ENCODE measurements around the gene BEST1.

The BEST1 gene

GRCh38 chr11:61908730-61909316, 41.3 kb upstream of the BEST1 start:
- Histone ChIP-seq H3K36me3 (ENCODE audit: control insufficient read depth, insufficient read depth, low read length) (no peaks in the 10 kb centered on the region), H3K27me3 (ENCODE audit: control insufficient read depth, insufficient read depth, low read length) (no peaks in the 10 kb centered on the region), H3K9ac (ENCODE audit: low read depth, low read length) (no peak overlapping the region), H3K27ac (ENCODE audit: low read depth, low read length) (no peak overlapping the region), H3K9me3 (ENCODE audit: control insufficient read depth, insufficient read depth, low read length) (no peaks in the 10 kb centered on the region), H3K4me1 (ENCODE audit: control insufficient read depth, insufficient read depth, low read length) (peaks cover 11% of the 10 kb centered on the region), H3K4me3 (ENCODE audit: low read depth, low read length) (no peak overlapping the region)

- H3K4me3 ChIP-seq (ENCODE audit: low read depth, low read length), result no peak overlapping the region
- no peak overlapping the region for H3K9ac ChIP-seq (ENCODE audit: low read depth, low read length)
- no peaks in the 10 kb centered on the region for H3K27me3 ChIP-seq (ENCODE audit: control insufficient read depth, insufficient read depth, low read length)
- H3K9me3 ChIP-seq (ENCODE audit: control insufficient read depth, insufficient read depth, low read length), result no peaks in the 10 kb centered on the region
- no peak overlapping the region for H3K27ac ChIP-seq (ENCODE audit: low read depth, low read length)
- no peaks in the 10 kb centered on the region for H3K36me3 ChIP-seq (ENCODE audit: control insufficient read depth, insufficient read depth, low read length)
- H3K4me1 ChIP-seq (ENCODE audit: control insufficient read depth, insufficient read depth, low read length), result peaks cover 11% of the 10 kb centered on the region
Measured at GRCh38 chr11:61910187-61911127, 39.7 kb upstream of the BEST1 start.

GRCh38 chr11:61911128-61911700, 38.9 kb upstream of the BEST1 start:
- no peak overlapping the region for H3K4me3 ChIP-seq (ENCODE audit: low read depth, low read length)
- H3K4me1 ChIP-seq (ENCODE audit: control insufficient read depth, insufficient read depth, low read length), result peaks cover 11% of the 10 kb centered on the region
- no peaks in the 10 kb centered on the region for H3K9me3 ChIP-seq (ENCODE audit: control insufficient read depth, insufficient read depth, low read length)
- H3K27ac ChIP-seq (ENCODE audit: low read depth, low read length), result no peak overlapping the region
- H3K36me3 ChIP-seq (ENCODE audit: control insufficient read depth, insufficient read depth, low read length), result no peaks in the 10 kb centered on the region
- H3K27me3 ChIP-seq (ENCODE audit: control insufficient read depth, insufficient read depth, low read length), result peaks cover under 1% of the 10 kb centered on the region; the same call in 1 of the 2 replicates
- H3K9ac ChIP-seq (ENCODE audit: low read depth, low read length), result no peak overlapping the region

- peaks cover 11% of the 10 kb centered on the region for H3K4me1 ChIP-seq (ENCODE audit: control insufficient read depth, insufficient read depth, low read length)
Measured at GRCh38 chr11:61911701-61912529, 38.2 kb upstream of the BEST1 start.

GRCh38 chr11:61912530-61912898, 37.6 kb upstream of the BEST1 start:
- Histone ChIP-seq H3K9ac (ENCODE audit: low read depth, low read length) (no peak overlapping the region), H3K4me3 (ENCODE audit: low read depth, low read length) (no peak overlapping the region), H3K4me1 (ENCODE audit: control insufficient read depth, insufficient read depth, low read length) (peaks cover 11% of the 10 kb centered on the region), H3K9me3 (ENCODE audit: control insufficient read depth, insufficient read depth, low read length) (no peaks in the 10 kb centered on the region), H3K27ac (ENCODE audit: low read depth, low read length) (no peak overlapping the region), H3K36me3 (ENCODE audit: control insufficient read depth, insufficient read depth, low read length) (no peaks in the 10 kb centered on the region), H3K27me3 (ENCODE audit: control insufficient read depth, insufficient read depth, low read length) (peaks cover 11% of the 10 kb centered on the region)

More at GRCh38 chr11:61911701-61912529, 38.2 kb upstream of the BEST1 start:
- Histone ChIP-seq H3K4me3 (ENCODE audit: low read depth, low read length) (no peak overlapping the region), H3K9ac (ENCODE audit: low read depth, low read length) (no peak overlapping the region), H3K9me3 (ENCODE audit: control insufficient read depth, insufficient read depth, low read length) (no peaks in the 10 kb centered on the region), H3K27ac (ENCODE audit: low read depth, low read length) (no peak overlapping the region), H3K36me3 (ENCODE audit: control insufficient read depth, insufficient read depth, low read length) (no peaks in the 10 kb centered on the region), H3K27me3 (ENCODE audit: control insufficient read depth, insufficient read depth, low read length) (peaks cover 7% of the 10 kb centered on the region)

- no peak overlapping the region for H3K27ac ChIP-seq (ENCODE audit: low read depth, low read length)
- no peak overlapping the region for H3K9ac ChIP-seq (ENCODE audit: low read depth, low read length)
- H3K36me3 ChIP-seq (ENCODE audit: control insufficient read depth, insufficient read depth, low read length), result no peaks in the 10 kb centered on the region
- no peak overlapping the region for H3K4me3 ChIP-seq (ENCODE audit: low read depth, low read length)
- H3K27me3 ChIP-seq (ENCODE audit: control insufficient read depth, insufficient read depth, low read length), result peaks cover 17% of the 10 kb centered on the region
- peaks cover 11% of the 10 kb centered on the region for H3K4me1 ChIP-seq (ENCODE audit: control insufficient read depth, insufficient read depth, low read length)
- H3K9me3 ChIP-seq (ENCODE audit: control insufficient read depth, insufficient read depth, low read length), result no peaks in the 10 kb centered on the region
Measured at GRCh38 chr11:61912991-61913698, 37.0 kb upstream of the BEST1 start.

- peaks cover 5% of the 10 kb centered on the region for H3K4me1 ChIP-seq (ENCODE audit: control insufficient read depth, insufficient read depth, low read length)
- no peak overlapping the region for H3K27ac ChIP-seq (ENCODE audit: low read depth, low read length)
Measured at GRCh38 chr11:61913699-61914395, 36.3 kb upstream of the BEST1 start.

GRCh38 chr11:61914471-61915171, 35.5 kb upstream of the BEST1 start:
- Histone ChIP-seq H3K9me3 (ENCODE audit: control insufficient read depth, insufficient read depth, low read length) (no peaks in the 10 kb centered on the region), H3K4me1 (ENCODE audit: control insufficient read depth, insufficient read depth, low read length) (no peaks in the 10 kb centered on the region; the same call in 1 of the 2 replicates), H3K4me3 (ENCODE audit: low read depth, low read length) (no peak overlapping the region), H3K9ac (ENCODE audit: low read depth, low read length) (no peak overlapping the region), H3K27ac (ENCODE audit: low read depth, low read length) (no peak overlapping the region), H3K36me3 (ENCODE audit: control insufficient read depth, insufficient read depth, low read length) (no peaks in the 10 kb centered on the region), H3K27me3 (ENCODE audit: control insufficient read depth, insufficient read depth, low read length) (peaks cover 23% of the 10 kb centered on the region)

More at GRCh38 chr11:61913699-61914395, 36.3 kb upstream of the BEST1 start:
- Histone ChIP-seq H3K9me3 (ENCODE audit: control insufficient read depth, insufficient read depth, low read length) (no peaks in the 10 kb centered on the region), H3K27me3 (ENCODE audit: control insufficient read depth, insufficient read depth, low read length) (peaks cover 23% of the 10 kb centered on the region), H3K9ac (ENCODE audit: low read depth, low read length) (no peak overlapping the region), H3K4me3 (ENCODE audit: low read depth, low read length) (no peak overlapping the region), H3K36me3 (ENCODE audit: control insufficient read depth, insufficient read depth, low read length) (no peaks in the 10 kb centered on the region)

GRCh38 chr11:61916737-61917333, 33.3 kb upstream of the BEST1 start:
- H3K9ac ChIP-seq (ENCODE audit: low read depth, low read length), result no peak overlapping the region
- peak overlapping the region; percentile 69 for H3K4me3 ChIP-seq (ENCODE audit: low read depth, low read length)

More at GRCh38 chr11:61916737-61917333, 33.3 kb upstream of the BEST1 start:
- no peaks in the 10 kb centered on the region for H3K9me3 ChIP-seq (ENCODE audit: control insufficient read depth, insufficient read depth, low read length)
- H3K27me3 ChIP-seq (ENCODE audit: control insufficient read depth, insufficient read depth, low read length), result peaks cover 23% of the 10 kb centered on the region
- H3K4me1 ChIP-seq (ENCODE audit: control insufficient read depth, insufficient read depth, low read length), result no peaks in the 10 kb centered on the region; the same call in 1 of the 2 replicates
- no peaks in the 10 kb centered on the region for H3K36me3 ChIP-seq (ENCODE audit: control insufficient read depth, insufficient read depth, low read length)
- H3K27ac ChIP-seq (ENCODE audit: low read depth, low read length), result no peak overlapping the region

All from HUES48 (cell line).